Dermis blood vessel endothelial cell (primary cell): ENCODE results near the gene FNDC1. TPM values are rescaled to one million over a fixed set of nuclear protein-coding genes. Genes with fewer than 3 reads are reported as not detected.

Source experiments
- DNase-seq: peaks from one replicate; pipeline ENCODE4 v3.0.0; 2010
- total RNA-seq: library from RNA; depleted of rRNA; stranded (reverse); fragments of >200 nt; gene quantifications from 2 replicates; pipeline ENCODE4 v1.2.3, GENCODE V29; 2014

Gene FNDC1
- total RNA-seq, 1 donor from 2014 or later: not detected

DNA sequence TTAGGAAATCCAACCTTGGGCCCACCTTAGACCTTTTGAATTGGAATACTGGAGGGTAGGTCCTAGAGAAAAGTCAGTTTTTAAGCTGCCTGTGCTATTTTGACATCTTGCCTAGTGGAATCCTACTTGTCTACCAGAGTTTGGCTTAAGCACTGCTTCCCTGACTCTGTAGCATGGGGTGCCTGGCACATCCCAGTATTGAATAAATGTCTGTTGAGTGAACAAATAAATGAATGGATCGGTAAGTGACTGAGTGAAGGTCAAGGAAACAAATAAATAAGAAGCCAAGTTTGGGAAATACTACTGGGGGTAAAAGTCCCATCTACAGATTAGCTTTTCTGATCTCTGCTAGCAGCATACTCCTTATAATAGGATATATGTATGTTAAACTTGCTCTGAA is 140.5 kb downstream of the FNDC1 start:
- no peak for DNase-seq

- no peak for DNase-seq
These were observed 142.4 kb downstream of the FNDC1 start for GRCh38 chr6:159311618-159312017.

GRCh38 chr6:159312206-159312605 is 143.0 kb downstream of the FNDC1 start:
- DNase-seq: no peak

DNA sequence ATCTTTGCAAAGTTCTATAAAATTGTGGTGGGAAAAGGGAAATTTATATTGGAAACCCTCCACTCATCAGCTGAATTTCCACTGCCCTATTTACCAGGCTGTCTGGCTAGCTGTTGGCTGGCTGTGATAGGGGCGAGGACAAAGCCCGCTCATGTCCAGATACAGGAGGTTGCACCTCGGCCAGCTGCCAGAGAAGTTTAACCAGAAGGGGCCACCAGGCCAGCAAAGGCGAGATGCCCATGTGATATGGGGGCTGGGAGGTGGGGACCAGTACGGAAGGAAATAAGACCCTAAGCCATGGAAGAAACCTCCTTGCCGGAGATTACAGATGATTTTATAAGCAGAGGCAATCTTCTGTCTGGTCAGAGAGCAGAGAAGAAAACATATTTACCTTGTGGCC is 143.8 kb downstream of the FNDC1 start:
- DNase-seq: no peak

- no peak for DNase-seq
These were observed 146.4 kb downstream of the FNDC1 start for GRCh38 chr6:159315562-159315961.

DNA sequence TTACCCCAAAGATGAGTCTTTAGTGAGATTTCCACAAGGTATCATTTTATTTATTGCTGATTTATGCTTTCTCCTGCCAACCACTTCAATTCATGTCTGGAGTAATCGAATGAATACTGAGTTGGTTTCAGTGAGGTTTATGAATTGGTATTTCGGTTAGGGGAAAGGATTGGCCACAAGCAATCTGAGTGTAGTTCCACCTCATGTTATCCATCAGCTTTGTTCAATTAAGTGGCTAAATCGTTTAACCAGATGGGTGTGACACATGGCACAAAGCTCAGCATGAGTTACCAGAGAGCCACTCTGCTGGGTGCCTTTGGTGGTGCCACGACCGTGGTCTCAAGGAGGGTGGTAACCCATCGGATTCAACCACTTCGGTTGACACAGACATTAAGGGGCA is 148.2 kb downstream of the FNDC1 start:
- DNase-seq: no peak

DNA sequence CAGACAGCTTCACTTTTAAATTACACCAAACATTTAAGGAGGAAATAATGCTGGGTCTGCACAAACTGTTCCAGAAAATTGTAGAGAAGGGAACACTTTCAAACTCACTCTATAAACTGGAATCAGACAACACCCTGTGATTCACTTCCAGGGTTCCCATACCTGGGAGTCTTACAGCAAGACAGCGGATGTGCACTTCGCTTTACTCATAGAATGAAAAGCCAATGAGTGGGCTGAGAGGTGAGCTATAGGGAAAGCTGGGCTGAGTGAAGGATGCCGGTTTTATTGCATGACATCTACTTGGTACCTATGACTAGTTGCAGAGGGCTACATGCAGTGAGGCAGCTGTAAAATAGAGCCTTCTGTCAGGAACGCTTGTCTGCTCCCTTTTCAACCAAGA is 152.1 kb downstream of the FNDC1 start:
- DNase-seq: no peak

Other genes starting within 250 kb of the FNDC1 start
- gene RSPH3, start 169.2 kb upstream of the FNDC1 start, total RNA-seq: 2.6 and 3.1 TPM in 2 replicates
- not detected in 2 replicates for gene TAGAP, start 124.4 kb upstream of the FNDC1 start, total RNA-seq